Muscle of back (tissue), 11 donors: Measurements from ENCODE around the gene CREBRF. TPM values are rescaled to one million over a fixed set of nuclear protein-coding genes. Genes with fewer than 3 reads are reported as not detected.
"Not testable (repeated sequence)": the region's sequence is repeated elsewhere in the genome, so short reads cannot be mapped to it uniquely, and the experiment has no call there.

Experiments
- DNase-seq, 3 donors: peaks; one replicate each; pipeline versions ENCODE4 v3.0.0 to v3.0.0-alpha.2; 2013
- polyA plus RNA-seq, 10 donors: library from polyadenylated mRNA; unstranded; fragments of 120-200 nt; gene quantifications; one replicate each; pipeline ENCODE4 v1.2.1, GENCODE V29; 2013; ENCODE audit not compliant: insufficient read length in 10 of 10

The CREBRF gene
- polyA plus RNA-seq, 10 donors = 6.1 to 11.2 (median 8.4) TPM

DNA sequence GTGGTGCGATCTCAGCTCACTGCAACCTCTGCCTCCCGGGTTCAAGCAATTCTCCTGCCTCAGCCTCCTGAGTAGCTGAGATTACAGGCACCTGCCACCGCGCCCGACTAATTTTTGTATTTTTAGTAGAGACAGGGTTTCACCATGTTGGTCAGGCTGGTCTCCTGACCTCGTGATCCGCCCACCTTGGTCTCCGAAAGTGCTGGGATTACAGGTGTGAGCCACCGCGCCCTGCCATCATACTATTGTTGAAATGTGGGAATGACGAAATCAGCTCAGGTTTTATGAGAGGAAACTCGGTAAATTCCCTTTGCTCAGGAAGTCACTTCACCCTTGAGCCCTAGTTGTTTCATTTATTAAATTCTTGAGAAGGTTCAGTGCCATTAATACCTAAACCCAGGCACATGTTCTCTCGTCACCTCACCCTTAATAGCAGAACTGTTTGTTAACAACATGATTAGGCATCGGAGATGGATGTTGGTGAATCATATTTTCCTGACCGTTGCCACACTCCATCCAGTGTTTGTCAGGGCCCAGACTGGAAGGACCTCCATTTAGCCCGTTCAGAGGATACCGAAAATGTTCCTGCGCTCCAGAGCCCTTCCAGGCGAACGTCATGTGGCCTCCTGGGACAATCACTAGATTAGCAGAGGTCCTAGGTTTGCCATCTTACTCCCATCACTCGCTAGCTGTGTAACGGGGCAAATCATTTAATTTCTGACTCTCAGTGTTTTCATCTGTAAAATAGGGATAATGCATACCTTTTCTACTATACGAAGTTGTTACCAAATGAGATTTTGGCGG is 20.0 kb upstream of the CREBRF start:
- no peak for DNase-seq

- DNase-seq = no peak
Measured at GRCh38 chr5:173039188-173039587, 17.0 kb upstream of the CREBRF start.

DNA sequence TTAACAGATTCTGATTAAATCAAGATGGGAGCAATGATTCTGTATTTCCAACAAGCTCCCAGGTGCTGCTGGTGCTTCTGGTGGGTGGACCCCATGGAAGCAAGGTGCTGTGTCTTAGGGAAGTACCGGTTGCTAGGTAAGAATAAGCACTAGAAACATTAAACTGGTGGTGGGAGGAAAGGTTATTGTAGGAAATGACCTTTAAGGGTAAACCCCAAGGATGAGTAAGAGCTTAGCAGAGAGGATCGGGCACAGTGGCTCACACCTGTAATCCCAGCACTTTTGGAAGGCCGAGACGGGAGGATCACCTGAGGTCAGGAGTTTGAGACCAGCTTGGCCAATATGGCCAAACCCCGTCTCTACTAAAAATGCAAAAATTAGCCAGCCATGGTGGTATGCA is 16.2 kb upstream of the CREBRF start:
- no peak for DNase-seq

DNA sequence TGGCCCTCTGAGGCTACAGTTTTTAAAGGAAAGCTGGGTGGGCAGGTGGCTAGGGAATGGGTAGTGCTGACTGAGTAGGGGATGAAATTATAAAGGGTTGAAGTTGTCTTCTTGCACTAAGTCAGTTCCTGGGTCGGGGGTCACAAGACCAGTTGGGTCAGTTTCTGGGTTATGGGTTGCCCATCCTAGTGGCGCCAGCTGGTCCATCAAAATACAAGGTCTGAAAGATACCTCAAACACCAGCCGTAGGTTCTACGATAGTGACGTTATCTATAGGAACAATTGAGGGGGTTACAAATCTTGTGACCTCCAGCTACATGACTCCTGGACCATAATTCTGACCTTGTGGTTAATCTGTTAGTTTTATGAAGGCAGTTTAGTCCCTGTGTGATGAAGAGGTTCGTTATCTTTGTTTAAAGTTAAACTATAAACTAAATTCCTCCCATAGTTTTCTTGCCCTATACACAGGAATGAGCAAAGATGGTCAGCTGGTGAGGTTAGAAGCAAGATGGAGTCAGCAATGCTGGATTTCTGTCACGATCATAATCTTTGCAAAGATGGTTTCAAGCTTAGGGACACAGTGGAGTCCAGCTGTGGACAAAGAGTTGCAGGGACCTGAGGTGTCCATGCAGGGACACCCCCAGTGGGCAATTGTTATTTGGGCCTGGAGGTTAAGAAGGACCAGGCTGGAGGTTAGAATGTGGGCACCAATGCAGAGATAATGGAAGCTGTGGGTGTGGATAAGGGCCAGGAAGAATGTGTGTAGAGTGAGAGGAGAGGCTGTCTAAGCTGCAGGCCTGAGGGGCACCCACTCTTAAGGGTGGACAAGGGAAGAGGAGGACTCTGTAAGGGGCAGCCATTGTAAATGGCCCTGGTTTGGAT is 14.0 kb upstream of the CREBRF start:
- DNase-seq = no peak

DNA sequence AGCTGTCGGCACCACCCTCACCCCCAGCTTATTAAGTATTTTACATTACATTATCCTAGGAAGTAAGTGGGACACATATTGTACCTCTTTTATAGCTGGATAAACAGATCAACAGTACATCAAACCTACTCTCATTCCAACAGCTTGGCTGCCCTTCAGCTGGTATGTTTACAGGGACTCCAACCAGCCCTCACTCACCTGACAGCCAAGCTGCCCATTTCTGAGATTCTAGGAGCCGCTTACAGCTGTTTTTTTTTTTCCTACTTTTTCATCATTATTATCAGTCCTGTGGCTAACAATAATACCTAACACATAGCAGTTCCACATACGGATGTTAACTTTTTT is 13.4 kb upstream of the CREBRF start:
- DNase-seq = no peak

DNA sequence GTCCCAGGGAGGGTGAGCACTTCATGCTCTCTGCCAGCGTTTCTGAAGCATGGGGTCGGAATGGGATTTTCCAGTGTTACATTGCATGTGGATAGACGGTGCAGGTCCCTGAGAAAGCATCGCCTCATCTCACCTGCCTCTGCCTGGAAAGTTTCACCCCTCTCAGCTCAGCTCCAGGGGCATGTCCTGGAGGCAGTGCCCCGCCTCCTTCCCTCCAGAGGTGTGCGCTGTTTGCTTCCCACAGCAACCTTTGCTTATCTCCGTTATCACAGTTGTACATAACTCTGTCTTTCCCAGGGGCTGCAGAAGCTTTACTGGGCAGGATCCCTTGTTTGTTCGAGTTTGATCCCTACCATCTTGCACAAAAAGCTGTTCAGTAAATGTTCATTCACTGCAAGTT is 10.7 kb upstream of the CREBRF start:
- no peak for DNase-seq

DNA sequence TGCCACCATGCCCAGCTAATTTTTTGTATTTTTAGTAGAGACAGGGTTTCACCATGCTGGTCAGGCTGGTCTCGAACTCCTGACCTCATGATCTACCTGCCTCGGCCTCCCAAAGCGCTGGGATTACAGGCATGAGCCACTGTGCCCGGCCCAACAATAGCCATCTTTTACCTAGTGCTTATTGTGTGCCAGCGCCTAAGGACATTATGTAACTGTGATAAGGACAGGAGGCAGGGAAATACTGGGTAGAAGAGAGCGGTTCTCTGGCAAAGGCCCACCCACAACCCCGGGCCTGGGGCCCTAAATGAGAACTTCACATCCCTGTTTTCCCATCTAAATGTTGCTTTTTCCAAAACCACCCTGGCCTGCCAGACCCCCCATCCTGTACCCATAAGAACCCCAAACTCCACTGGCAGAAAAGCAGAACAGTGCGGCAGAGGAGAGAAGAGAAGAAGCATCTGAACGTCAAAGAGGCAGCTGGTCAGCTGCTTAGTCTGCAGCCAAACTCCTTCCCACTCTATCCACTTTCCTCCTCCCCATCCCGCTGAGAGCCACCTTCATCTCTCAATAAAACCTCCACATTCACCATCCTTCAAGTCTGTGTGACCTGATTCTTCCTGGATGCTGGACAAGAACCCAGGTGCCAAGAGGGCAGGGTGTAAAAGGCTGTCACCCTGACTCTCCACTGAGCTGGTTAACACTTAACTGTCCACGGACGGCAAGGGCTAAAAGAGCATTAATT is 8.9 kb upstream of the CREBRF start:
- not testable (repeated sequence) for DNase-seq

DNA sequence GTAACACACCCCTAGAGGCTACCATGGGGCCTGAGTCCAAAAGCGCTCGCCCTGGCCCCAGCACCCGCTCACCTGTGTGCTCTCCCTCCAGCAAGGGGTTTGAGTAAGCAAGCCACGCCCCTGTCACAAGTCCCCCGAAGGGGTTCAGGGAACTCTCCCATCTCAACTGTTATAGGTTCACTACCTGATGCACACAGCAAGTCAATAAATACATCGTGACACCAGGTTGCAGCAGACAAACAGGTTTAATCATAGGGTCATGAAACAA is 8.4 kb upstream of the CREBRF start:
- no peak for DNase-seq

- DNase-seq = no peak
Measured at GRCh38 chr5:173050791-173051190, 5.4 kb upstream of the CREBRF start.

DNA sequence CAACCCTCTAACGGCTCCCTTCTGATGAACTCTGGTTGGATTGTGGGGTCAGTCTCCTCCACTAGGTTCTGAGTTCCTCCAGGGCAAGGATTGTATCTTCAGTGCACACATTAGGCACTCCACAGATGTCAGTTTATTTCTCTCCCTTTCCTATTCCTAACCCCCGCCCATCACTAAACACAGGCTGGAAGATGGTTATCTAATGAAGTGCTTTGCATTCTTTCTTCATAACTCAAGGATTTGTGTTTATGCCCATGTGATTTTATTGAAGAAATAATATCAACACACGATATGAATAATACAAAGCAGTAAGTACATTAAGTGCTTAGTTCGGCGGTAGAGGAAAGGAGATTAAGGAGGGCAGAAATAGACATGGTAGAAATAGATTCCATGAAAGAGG is 4.4 kb upstream of the CREBRF start:
- DNase-seq = no peak

GRCh38 chr5:173053041-173053440 is 3.1 kb upstream of the CREBRF start:
- DNase-seq = no peak

DNA sequence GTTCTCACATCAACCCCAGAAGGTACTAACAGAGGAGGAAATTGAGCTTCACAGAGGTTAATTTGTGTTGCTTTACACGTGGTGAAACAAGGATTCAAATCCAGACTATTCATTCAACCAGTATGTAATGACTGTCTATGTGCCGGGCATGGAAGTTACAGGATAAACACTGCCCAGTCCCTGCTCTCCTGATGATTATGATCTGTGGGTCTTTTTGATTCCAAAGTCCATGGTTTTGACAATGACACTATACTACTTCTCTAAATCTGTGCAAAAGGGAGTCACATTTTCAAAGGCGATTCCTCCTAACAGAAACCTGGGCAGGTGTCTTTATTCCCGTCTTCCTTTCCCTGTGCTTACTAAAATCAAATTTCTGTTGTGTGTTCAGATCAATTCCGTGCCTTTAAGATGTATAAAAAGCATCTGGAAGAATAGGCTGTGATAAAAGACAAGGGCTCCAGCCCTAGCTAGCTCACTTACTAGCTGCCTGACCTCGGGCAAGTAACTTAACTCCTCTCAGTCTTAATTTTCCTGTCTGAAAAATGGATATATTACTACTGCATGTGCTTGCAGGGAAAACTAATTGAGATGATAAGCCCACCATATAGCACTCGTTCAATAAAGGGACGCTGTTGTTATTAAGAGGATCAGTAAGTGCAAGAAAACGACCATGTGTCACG is 970 bp upstream of the CREBRF start:
- DNase-seq = no peak

- no peak for DNase-seq
Measured at GRCh38 chr5:173055722-173055982, 500 bp upstream of the CREBRF start.

GRCh38 chr5:173056783-173057061 is 570 bp downstream of the CREBRF start:
- DNase-seq = no peak

DNA sequence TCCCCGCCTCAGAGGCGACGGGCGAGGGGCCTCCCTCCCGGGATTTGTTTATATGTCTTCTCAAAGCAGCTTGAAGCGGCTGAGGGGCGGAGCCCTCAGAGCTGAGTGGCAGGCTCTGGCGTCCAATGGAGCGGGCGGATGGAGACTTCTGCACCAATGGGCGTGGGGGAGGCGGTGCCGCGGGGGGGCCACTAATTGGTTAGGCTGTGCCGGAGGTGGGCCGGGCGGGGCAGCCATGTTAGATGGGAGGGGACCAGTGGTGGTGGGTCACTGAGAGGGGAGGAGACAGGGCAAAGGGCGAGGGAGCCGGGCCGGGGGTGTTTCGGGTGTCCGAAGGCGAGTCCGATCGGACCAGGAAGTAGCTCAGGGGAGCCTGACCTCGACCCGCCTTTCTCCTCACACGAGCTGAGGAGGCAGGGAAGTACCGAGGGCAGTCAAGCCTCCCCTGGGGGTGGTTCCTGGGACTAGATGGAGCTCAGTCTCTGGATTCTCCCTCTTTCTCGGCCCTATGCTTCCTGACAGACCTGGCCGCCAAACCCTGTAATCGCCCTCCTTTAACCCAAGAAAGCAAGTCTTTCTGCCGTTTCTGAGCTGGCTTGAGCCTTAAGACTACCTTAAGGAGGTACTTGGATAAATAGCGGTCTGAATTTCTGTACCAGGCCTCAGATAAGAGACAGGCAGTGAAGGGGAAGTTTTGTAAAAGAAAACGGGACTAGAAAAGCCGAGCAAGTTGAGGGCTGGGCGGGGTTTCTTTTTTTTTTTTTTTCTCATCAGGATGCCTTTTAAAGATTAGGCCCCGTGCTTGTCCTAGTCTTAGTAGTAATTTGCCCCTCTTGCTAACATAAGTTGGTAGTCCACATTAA is 1.1 kb downstream of the CREBRF start:
- DNase-seq = peak; percentile 99 to 100 (median 99)

GRCh38 chr5:173062141-173062540 is 6.0 kb downstream of the CREBRF start:
- DNase-seq = no peak

GRCh38 chr5:173065155-173065554 is 9.0 kb downstream of the CREBRF start:
- no peak for DNase-seq

DNA sequence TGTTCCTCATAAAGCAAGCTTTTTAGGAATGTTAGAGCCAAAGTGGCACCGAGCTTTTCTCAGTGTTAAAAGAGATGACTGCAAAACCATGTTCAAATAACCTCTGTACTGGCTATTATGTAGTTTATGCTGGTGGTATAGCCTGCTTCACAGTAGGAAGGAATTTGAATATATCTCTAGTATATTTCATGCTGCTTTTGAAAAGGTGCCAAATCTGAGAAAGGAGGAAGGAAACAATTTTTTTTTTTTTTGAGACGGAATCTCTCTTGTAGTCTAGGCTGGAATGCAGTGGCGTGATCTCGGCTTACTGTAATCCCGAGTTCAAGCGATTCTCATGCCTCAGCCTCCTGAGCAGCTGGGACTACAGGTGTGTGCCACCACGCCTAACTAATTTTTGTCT is 13.5 kb downstream of the CREBRF start:
- DNase-seq = peak in 1 of 3 donors; percentile 4

DNA sequence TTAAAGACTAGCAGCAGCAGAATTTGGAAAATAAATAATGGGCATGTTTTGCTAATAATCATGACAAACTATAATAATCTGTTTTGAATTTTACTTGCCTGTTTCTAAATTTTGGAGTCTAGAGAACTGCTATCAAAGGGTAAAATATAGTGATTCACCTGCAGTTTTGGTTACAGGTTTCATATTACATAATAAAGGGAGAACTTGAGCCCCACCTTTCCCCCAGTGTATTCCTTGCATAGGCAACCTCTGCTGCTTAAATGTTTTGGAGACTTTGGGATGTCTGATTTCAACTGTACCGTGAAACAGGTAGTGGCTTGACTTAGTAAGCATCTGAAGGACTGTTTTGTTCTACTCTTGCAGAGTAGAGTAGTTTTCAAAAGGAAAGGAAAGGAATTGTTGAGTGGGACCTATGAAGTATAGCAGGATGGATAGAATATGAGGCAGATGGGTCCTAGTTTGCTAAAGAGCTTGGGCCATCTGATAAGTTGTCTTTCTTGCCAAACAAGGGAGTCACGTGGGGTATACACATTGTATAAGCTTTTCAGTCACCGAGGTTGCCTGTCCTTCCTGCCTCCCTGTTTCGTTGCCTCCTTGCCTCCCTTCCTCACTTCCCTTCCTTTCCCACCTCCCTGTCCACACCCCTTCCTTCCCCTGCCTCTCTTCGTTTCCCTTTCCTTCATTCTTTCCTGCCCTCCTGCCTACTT is 19.1 kb downstream of the CREBRF start:
- no peak for DNase-seq

GRCh38 chr5:173075970-173076369 is 19.8 kb downstream of the CREBRF start:
- DNase-seq = no peak

DNA sequence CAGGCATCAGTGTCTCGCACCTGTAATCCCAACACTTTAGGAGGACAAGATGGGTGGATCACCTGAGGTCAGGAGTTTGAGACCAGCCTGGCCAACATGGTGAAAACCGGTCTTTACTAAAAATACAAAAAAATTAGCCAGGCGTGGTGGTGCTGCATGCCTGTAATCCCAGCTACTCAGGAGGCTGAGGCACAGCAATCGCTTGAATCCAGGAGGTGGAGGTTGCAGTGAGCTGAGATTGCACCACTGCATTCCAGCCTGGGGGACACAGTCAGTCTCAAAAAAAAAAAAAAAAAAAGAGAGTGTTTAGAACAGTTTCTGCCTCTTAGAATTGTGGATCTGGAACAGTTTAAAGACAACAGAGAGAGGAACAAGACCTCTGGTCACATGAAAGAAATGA is 20.3 kb downstream of the CREBRF start:
- DNase-seq = not testable (repeated sequence)
